Erythroblast (primary cell): ENCODE data around the gene PON2.

Source experiments
- GATA1 ChIP-seq: IDR thresholded peaks from 2 replicates; pipeline ENCODE4 v1.6.1; 2011; ENCODE audit warnings: low read depth, mild to moderate bottlenecking, control low read depth, low read length, moderate library complexity
- POLR2A ChIP-seq: IDR thresholded peaks from 2 replicates; pipeline ENCODE4 v1.6.1; 2011; ENCODE audit warnings: mild to moderate bottlenecking, low read length

- TF ChIP-seq POLR2A (no peak), GATA1 (no peak)
Observed at GRCh38 chr7:95469187-95469586, 34.4 kb upstream of the PON2 start.
